ENCODE data around the gene IPCEF1. TPM values are rescaled to one million over a fixed set of nuclear protein-coding genes. Genes with fewer than 3 reads are reported as not detected.

Gene IPCEF1
- total RNA-seq, 1 experiment from 2014 or later, result 1.9 TPM

- H3K27me3 ChIP-seq (replicated peaks; ENCODE audit: control insufficient read depth, insufficient read depth, low read length), result no peaks in the 10 kb centered on the region
- intact Hi-C loops (cut with micrococcal nuclease; ENCODE audit: unreplicated experiment), result loop anchor here (2.0 to 5.0 kb wide), 2 partner anchors 16 to 45 kb away; no protein-coding TSS in a partner anchor
- BruUV-seq (replicated peaks), result no TSS peak
- peak overlapping the region; percentile 18 for H3K4me3 Mint-ChIP-seq (ENCODE audit: unreplicated experiment)
- ChIA-PET POLR2A (interaction anchor here (0.7 kb wide), 1 partner anchor 43 kb away, joined by 7 read pairs; no protein-coding TSS in a partner anchor), CTCF (no interaction called here)
- H3K4me1 Mint-ChIP-seq (ENCODE audit: low read depth, unreplicated experiment), result peaks cover 54% of the 10 kb centered on the region
- DNase-seq, result peak in 1 of 2 experiments; percentile 34
- H3K9me3 Mint-ChIP-seq (ENCODE audit: unreplicated experiment), result peaks cover 28% of the 10 kb centered on the region
- H3K36me3 Mint-ChIP-seq (ENCODE audit: insufficient read depth, unreplicated experiment), result peaks cover 24% of the 10 kb centered on the region
- H3K4me3 ChIP-seq (ENCODE audit: low read depth, low read length), result no peak overlapping the region
- no peaks in the 10 kb centered on the region for H3K27me3 Mint-ChIP-seq (ENCODE audit: insufficient read depth, unreplicated experiment)
- H3K4me1 ChIP-seq, result peaks cover 53% of the 10 kb centered on the region
- H3K27ac Mint-ChIP-seq (ENCODE audit: unreplicated experiment), result peak overlapping the region; percentile 89
- H3K9me3 ChIP-seq, result no peaks in the 10 kb centered on the region
- no peaks in the 10 kb centered on the region; the same call in 1 of the 2 replicates for H3K36me3 ChIP-seq (ENCODE audit: control insufficient read depth, insufficient read depth, low read length)
- no peak for TF ChIP-seq CTCF (IDR thresholded peaks at IDR 0.05; ENCODE audit: insufficient read depth in 1 of 2, low read depth in 1 of 2, low read length in 1 of 2, severe bottlenecking in 1 of 2, unreplicated experiment in 1 of 2)
These were observed 30.5 kb upstream of the IPCEF1 start for GRCh38 chr6:154386848-154387717.

GRCh38 chr6:154384191-154384590 lies 27.6 kb upstream of the IPCEF1 start:
- TF ChIP-seq CTCF (IDR thresholded peaks at IDR 0.05; ENCODE audit: insufficient read depth in 1 of 2, low read depth in 1 of 2, low read length in 1 of 2, severe bottlenecking in 1 of 2, unreplicated experiment in 1 of 2), result no peak
- no peak overlapping the region for H3K27ac Mint-ChIP-seq (ENCODE audit: unreplicated experiment)
- no peaks in the 10 kb centered on the region for H3K27me3 ChIP-seq (replicated peaks; ENCODE audit: control insufficient read depth, insufficient read depth, low read length)
- no TSS peak for BruUV-seq (replicated peaks)
- H3K36me3 Mint-ChIP-seq (ENCODE audit: insufficient read depth, unreplicated experiment), result peaks cover 10% of the 10 kb centered on the region
- H3K4me3 ChIP-seq (ENCODE audit: low read depth, low read length), result no peak overlapping the region
- intact Hi-C loops (cut with micrococcal nuclease; ENCODE audit: unreplicated experiment), result no loop called here
- peaks cover 60% of the 10 kb centered on the region for H3K4me1 ChIP-seq
- H3K4me1 Mint-ChIP-seq (ENCODE audit: low read depth, unreplicated experiment), result peaks cover 45% of the 10 kb centered on the region
- no peak for DNase-seq
- ChIA-PET POLR2A (no interaction called here), CTCF (no interaction called here)
- no peaks in the 10 kb centered on the region for H3K36me3 ChIP-seq (ENCODE audit: control insufficient read depth, insufficient read depth, low read length)
- no peaks in the 10 kb centered on the region for H3K9me3 ChIP-seq
- H3K27me3 Mint-ChIP-seq (ENCODE audit: insufficient read depth, unreplicated experiment), result no peaks in the 10 kb centered on the region
- no peak overlapping the region for H3K4me3 Mint-ChIP-seq (ENCODE audit: unreplicated experiment)
- H3K9me3 Mint-ChIP-seq (ENCODE audit: unreplicated experiment), result peaks cover 7% of the 10 kb centered on the region

GRCh38 chr6:154383273-154383672 lies 26.7 kb upstream of the IPCEF1 start:
- Mint-ChIP-seq H3K9me3 (ENCODE audit: unreplicated experiment) (no peaks in the 10 kb centered on the region), H3K27ac (ENCODE audit: unreplicated experiment) (peak overlapping the region; percentile 18), H3K4me3 (ENCODE audit: unreplicated experiment) (no peak overlapping the region), H3K36me3 (ENCODE audit: insufficient read depth, unreplicated experiment) (peaks cover 9% of the 10 kb centered on the region), H3K4me1 (ENCODE audit: low read depth, unreplicated experiment) (peaks cover 43% of the 10 kb centered on the region), H3K27me3 (ENCODE audit: insufficient read depth, unreplicated experiment) (no peaks in the 10 kb centered on the region)
- DNase-seq, result no peak
- Histone ChIP-seq H3K4me1 (peaks cover 54% of the 10 kb centered on the region), H3K4me3 (ENCODE audit: low read depth, low read length) (no peak overlapping the region), H3K27me3 (replicated peaks; ENCODE audit: control insufficient read depth, insufficient read depth, low read length) (no peaks in the 10 kb centered on the region), H3K9me3 (no peaks in the 10 kb centered on the region), H3K36me3 (ENCODE audit: control insufficient read depth, insufficient read depth, low read length) (no peaks in the 10 kb centered on the region)
- intact Hi-C loops (cut with micrococcal nuclease; ENCODE audit: unreplicated experiment), result no loop called here
- TF ChIP-seq CTCF (IDR thresholded peaks at IDR 0.05; ENCODE audit: insufficient read depth in 1 of 2, low read depth in 1 of 2, low read length in 1 of 2, severe bottlenecking in 1 of 2, unreplicated experiment in 1 of 2), result no peak
- POLR2A ChIA-PET, result no interaction called here
- CTCF ChIA-PET, result no interaction called here
- BruUV-seq (replicated peaks), result no TSS peak
